A673 (cell line): Measurements from ENCODE around the gene CAMK2A. TPM values are rescaled to one million over a fixed set of nuclear protein-coding genes. Genes with fewer than 3 reads are reported as not detected.
A peak's percentile ranks its signal among the peaks of the same experiment; 100 is the strongest.

Source experiments
- BruUV-seq: library from RNA; stranded (reverse); fragments of 400-500 nt; replicated peaks from 2 replicates; lab custom pipeline; 2021; lab: Mats Ljungman, UMichigan
- CTCF ChIA-PET: fragments of 300-600 bp; sonication (Branson Sonifier 250); formaldehyde crosslinking; loops from one replicate; lab custom pipeline; 2022; ENCODE audit warnings: antibody characterized with exemption; lab: Charles Lee
- POLR2A ChIA-PET: fragments of 300-600 bp; sonication (Branson Sonifier 250); formaldehyde crosslinking; loops from one replicate; lab custom pipeline; 2022; ENCODE audit warnings: antibody characterized with exemption; ENCODE audit not compliant: low non-redundant PET; lab: Charles Lee
- DNase-seq: peaks from one replicate; pipeline ENCODE4 v3.0.0-alpha.2; 2015; ENCODE audit warnings: low spot score
- H3K27ac ChIP-seq: fragments of 200-600 bp; sonication (generic); 2 replicates; pipeline ENCODE4 v1.5.1; 2016; ENCODE audit warnings: mixed run types, low read depth, mild to moderate bottlenecking, mixed read lengths, antibody characterized with exemption, low read length; ENCODE audit not compliant: poor library complexity, severe bottlenecking
- H3K27me3 ChIP-seq: fragments of 200-600 bp; sonication (generic); replicated peaks from 2 replicates; pipeline ENCODE4 v1.6.1; 2017; ENCODE audit warnings: mixed run types, low read depth, mild to moderate bottlenecking, mixed read lengths, antibody characterized with exemption, low read length; ENCODE audit not compliant: insufficient read depth, poor library complexity
- H3K36me3 ChIP-seq: fragments of 200-600 bp; sonication (generic); 2 replicates; pipeline ENCODE4 v1.6.1; 2016; ENCODE audit warnings: mixed run types, mild to moderate bottlenecking, mixed read lengths, antibody characterized with exemption, low read length; ENCODE audit not compliant: insufficient read depth, poor library complexity, severe bottlenecking
- H3K4me1 ChIP-seq: fragments of 200-600 bp; sonication (generic); 2 replicates; pipeline ENCODE4 v1.6.1; 2017; ENCODE audit warnings: mixed run types, mild to moderate bottlenecking, mixed read lengths, antibody characterized with exemption, low read length; ENCODE audit not compliant: insufficient read depth, poor library complexity, severe bottlenecking
- H3K4me3 ChIP-seq: fragments of 200-600 bp; sonication (generic); 2 replicates; pipeline ENCODE4 v1.5.1; 2016; ENCODE audit warnings: low read depth, mixed run types, mild to moderate bottlenecking, mixed read lengths, low read length; ENCODE audit not compliant: poor library complexity, severe bottlenecking
- H3K9me3 ChIP-seq: fragments of 200-600 bp; sonication (generic); 2 replicates; pipeline ENCODE4 v1.6.1; 2016; ENCODE audit warnings: mixed run types, low read depth, mild to moderate bottlenecking, mixed read lengths, antibody characterized with exemption, low read length; ENCODE audit not compliant: poor library complexity, severe bottlenecking
- CTCF ChIP-seq: fragments of 300-800, 200-600 bp; sonication (generic); conservative IDR thresholded peaks from 2 replicates; pipeline ENCODE4 v1.5.1; 2017; ENCODE audit warnings: low read depth, mild to moderate bottlenecking, antibody characterized with exemption, low read length, moderate library complexity, mixed read lengths
- EZH2 ChIP-seq: fragments of 200-600 bp; sonication (generic); IDR thresholded peaks from 2 replicates; pipeline ENCODE4 v1.6.1; 2017; ENCODE audit warnings: borderline replicate concordance, low read depth, mild to moderate bottlenecking, mixed read lengths, antibody characterized with exemption, low read length; ENCODE audit not compliant: poor library complexity, severe bottlenecking
- intact Hi-C: fragments of 100-400 bp; cut with micrococcal nuclease; formaldehyde crosslinking; loops from one replicate; pipeline ENCODE4 v1.10.0; 2022; ENCODE audit not compliant: unreplicated experiment
- total RNA-seq: library from RNA; stranded (reverse); gene quantifications from 2 replicates; pipeline ENCODE4 v1.2.3, GENCODE V29; 2021

Gene CAMK2A
- total RNA-seq, 1 experiment from 2014 or later: not detected

GRCh38 chr5:150256410-150257064 is 33.0 kb downstream of the CAMK2A start:
- Histone ChIP-seq H3K4me3 (no peak overlapping the region), H3K36me3 (no peaks in the 10 kb centered on the region), H3K27me3 (no peaks in the 10 kb centered on the region), H3K4me1 (no peaks in the 10 kb centered on the region), H3K9me3 (no peaks in the 10 kb centered on the region), H3K27ac (no peak overlapping the region)
- POLR2A ChIA-PET: no interaction called here
- no TSS peak for BruUV-seq
- intact Hi-C loops: no loop called here
- no peak for DNase-seq
- TF ChIP-seq EZH2 (no peak), CTCF (peak; percentile 33)
- CTCF ChIA-PET: no interaction called here

- no TSS peak for BruUV-seq
- H3K27ac ChIP-seq: no peak overlapping the region
- intact Hi-C loops: no loop called here
Measured at GRCh38 chr5:150255659-150256409, 33.7 kb downstream of the CAMK2A start.

GRCh38 chr5:150254774-150255173 is 34.8 kb downstream of the CAMK2A start:
- no TSS peak for BruUV-seq
- H3K4me3 ChIP-seq: no peak overlapping the region
- CTCF ChIA-PET: no interaction called here
- no peak overlapping the region for H3K27ac ChIP-seq
- intact Hi-C loops: no loop called here
- DNase-seq: no peak
- no peaks in the 10 kb centered on the region for H3K9me3 ChIP-seq
- POLR2A ChIA-PET: no interaction called here
- no peaks in the 10 kb centered on the region for H3K27me3 ChIP-seq
- H3K36me3 ChIP-seq: no peaks in the 10 kb centered on the region
- TF ChIP-seq CTCF (no peak), EZH2 (no peak)
- H3K4me1 ChIP-seq: no peaks in the 10 kb centered on the region

More at GRCh38 chr5:150255659-150256409, 33.7 kb downstream of the CAMK2A start:
- ChIA-PET CTCF (no interaction called here), POLR2A (no interaction called here)
- Histone ChIP-seq H3K27me3 (no peaks in the 10 kb centered on the region), H3K4me1 (no peaks in the 10 kb centered on the region), H3K4me3 (no peak overlapping the region), H3K36me3 (no peaks in the 10 kb centered on the region), H3K9me3 (no peaks in the 10 kb centered on the region)
- TF ChIP-seq CTCF (no peak), EZH2 (no peak)
- no peak for DNase-seq
